Activated CD4-positive, alpha-beta memory T cell treated with anti-CD3 and anti-CD28 coated beads, Interleukin-2, amount 10 ng/mL, durations not matched to agents 7 days and 5 days (primary cell): ENCODE results near the gene KHSRP. TPM values are rescaled to one million over a fixed set of nuclear protein-coding genes. Genes with fewer than 3 reads are reported as not detected.
"Not testable (repeated sequence)": the region's sequence is repeated elsewhere in the genome, so short reads cannot be mapped to it uniquely, and the experiment has no call there.

Experiments
- CTCF ChIA-PET: fragments of 350-600 bp; sonication (Branson Sonifier 250); formaldehyde crosslinking; loops from one replicate; lab custom pipeline; 2021; ENCODE audit warnings: antibody characterized with exemption, inconsistent platforms; lab: Charles Lee
- POLR2A ChIA-PET: fragments of 350-600 bp; sonication (Branson Sonifier 250); formaldehyde crosslinking; loops from one replicate; lab custom pipeline; 2021; ENCODE audit warnings: antibody characterized with exemption; lab: Charles Lee
- DNase-seq: peaks from one replicate; pipeline ENCODE4 v3.0.0-alpha.2; 2020
- H3K27ac Mint-ChIP-seq: one replicate; pipeline ENCODE4 v1.8.0; 2021; ENCODE audit warnings: mild to moderate bottlenecking, mixed read lengths
- H3K27me3 Mint-ChIP-seq: one replicate; pipeline ENCODE4 v1.8.0; 2021; ENCODE audit warnings: mixed read lengths
- H3K36me3 Mint-ChIP-seq: one replicate; pipeline ENCODE4 v1.8.0; 2021; ENCODE audit warnings: low read depth, mixed read lengths
- H3K4me1 Mint-ChIP-seq: one replicate; pipeline ENCODE4 v1.8.0; 2021; ENCODE audit warnings: mixed read lengths
- H3K4me3 Mint-ChIP-seq: one replicate; pipeline ENCODE4 v1.8.0; 2021; ENCODE audit warnings: mild to moderate bottlenecking, mixed read lengths
- H3K9me3 Mint-ChIP-seq: one replicate; pipeline ENCODE4 v1.8.0; 2021; ENCODE audit warnings: mixed read lengths
- total RNA-seq, 2 experiments: library from RNA; stranded (reverse); gene quantifications; one replicate each; pipeline ENCODE4 v1.2.3, GENCODE V29; 2021

Gene KHSRP
- total RNA-seq, 2 experiments from 2014 or later: 246 to 250 TPM

GRCh38 chr19:6412447-6413091, 12.0 kb downstream of the KHSRP start:
- ChIA-PET CTCF (interaction anchor here (0.6 kb wide), 1 partner anchor 306 kb away, joined by 4 read pairs; no protein-coding TSS in a partner anchor), POLR2A (no interaction called here)
- Mint-ChIP-seq H3K4me3 (no peak overlapping the region), H3K9me3 (no peaks in the 10 kb centered on the region), H3K27me3 (no peaks in the 10 kb centered on the region), H3K36me3 (peaks cover 25% of the 10 kb centered on the region), H3K27ac (no peak overlapping the region), H3K4me1 (no peaks in the 10 kb centered on the region)
- peak; percentile 43 for DNase-seq

DNA sequence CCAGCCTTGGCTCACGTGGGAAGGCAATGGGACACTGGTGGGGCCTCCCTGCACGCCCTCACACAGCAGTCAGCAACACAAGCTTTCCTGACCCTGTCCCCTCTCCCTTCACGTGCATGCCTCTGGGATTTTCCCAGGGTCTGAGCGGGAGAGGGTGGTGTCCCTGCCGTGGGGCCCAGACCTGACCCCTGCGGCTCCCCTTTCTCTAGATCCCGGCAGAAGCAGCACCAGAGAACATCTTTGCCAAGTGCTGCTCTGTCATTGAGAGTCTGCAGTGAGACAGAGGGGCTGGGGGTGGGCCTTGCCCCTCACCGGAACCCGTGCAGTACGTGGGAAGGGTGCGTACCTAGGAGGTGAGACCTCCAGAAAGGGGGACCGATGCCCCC, 12.6 kb downstream of the KHSRP start:
- H3K36me3 Mint-ChIP-seq: peaks cover 20% of the 10 kb centered on the region
- H3K4me3 Mint-ChIP-seq: no peak overlapping the region
- no peaks in the 10 kb centered on the region for H3K27me3 Mint-ChIP-seq
- CTCF ChIA-PET: interaction anchor here (0.6 kb wide), 2 partner anchors 306 to 385 kb away, joined by 3 to 4 read pairs; no protein-coding TSS in a partner anchor
- H3K27ac Mint-ChIP-seq: no peak overlapping the region
- DNase-seq: no peak
- POLR2A ChIA-PET: interaction anchor here (1.2 kb wide), 1 partner anchor 13 kb away, joined by 3 read pairs; the partner anchor contains the start of gene KHSRP
- no peaks in the 10 kb centered on the region for H3K4me1 Mint-ChIP-seq
- H3K9me3 Mint-ChIP-seq: no peaks in the 10 kb centered on the region

- H3K9me3 Mint-ChIP-seq: no peaks in the 10 kb centered on the region
- H3K4me3 Mint-ChIP-seq: no peak overlapping the region
- H3K27me3 Mint-ChIP-seq: no peaks in the 10 kb centered on the region
- peaks cover 8% of the 10 kb centered on the region for H3K36me3 Mint-ChIP-seq
- no peak overlapping the region for H3K27ac Mint-ChIP-seq
- ChIA-PET CTCF (no interaction called here), POLR2A (no interaction called here)
- no peaks in the 10 kb centered on the region for H3K4me1 Mint-ChIP-seq
- DNase-seq: no peak
These were observed 15.3 kb downstream of the KHSRP start for GRCh38 chr19:6409346-6409745.

GRCh38 chr19:6406401-6406800, 18.2 kb downstream of the KHSRP start:
- H3K27ac Mint-ChIP-seq: no peak overlapping the region
- H3K4me1 Mint-ChIP-seq: no peaks in the 10 kb centered on the region
- H3K9me3 Mint-ChIP-seq: no peaks in the 10 kb centered on the region
- H3K27me3 Mint-ChIP-seq: no peaks in the 10 kb centered on the region
- DNase-seq: no peak
- H3K4me3 Mint-ChIP-seq: no peak overlapping the region
- ChIA-PET POLR2A (no interaction called here), CTCF (no interaction called here)
- no peaks in the 10 kb centered on the region for H3K36me3 Mint-ChIP-seq

DNA sequence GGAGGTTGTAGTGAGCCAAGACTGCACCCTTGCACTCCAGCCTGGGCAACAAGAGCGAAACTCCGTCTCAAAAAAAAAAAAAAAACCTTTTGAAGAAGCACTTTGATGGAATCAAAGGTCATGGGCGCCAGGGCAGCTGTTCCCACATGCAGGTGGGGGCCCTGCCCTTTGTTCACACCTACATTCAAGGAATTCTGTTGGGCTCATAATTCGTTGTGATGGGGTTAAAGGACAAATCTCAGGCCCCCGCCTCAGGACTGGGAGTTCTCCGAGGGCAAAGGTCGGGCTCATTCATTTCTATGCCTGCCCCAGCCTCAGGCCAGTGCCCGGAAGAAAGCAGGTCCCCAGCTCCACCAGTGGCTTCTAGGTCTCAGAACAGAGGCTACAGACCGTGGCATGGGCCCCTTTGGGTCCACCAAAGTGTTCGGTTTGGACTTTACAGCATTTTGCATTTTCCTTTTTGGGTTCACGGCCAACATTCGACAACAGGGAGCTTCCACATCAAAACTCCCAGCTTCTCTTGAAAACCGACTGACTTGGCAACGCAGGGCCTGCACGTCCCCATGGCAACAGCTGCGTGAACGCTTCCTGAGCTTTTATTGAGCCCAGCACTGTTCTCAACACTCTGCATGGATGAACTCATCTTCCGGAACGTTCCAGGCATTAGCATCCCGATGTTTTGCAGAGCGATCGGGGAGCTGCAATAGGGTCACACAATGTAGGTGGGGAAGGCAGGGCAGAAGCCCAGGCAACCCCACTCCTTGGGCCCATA, 21.6 kb downstream of the KHSRP start:
- no peaks in the 10 kb centered on the region for H3K36me3 Mint-ChIP-seq
- POLR2A ChIA-PET: interaction anchor here (1.3 kb wide), 1 partner anchor 9 kb away, joined by 4 read pairs; no protein-coding TSS in a partner anchor
- DNase-seq: no peak
- no peak overlapping the region for H3K27ac Mint-ChIP-seq
- H3K9me3 Mint-ChIP-seq: no peaks in the 10 kb centered on the region
- no peak overlapping the region for H3K4me3 Mint-ChIP-seq
- CTCF ChIA-PET: interaction anchor here (0.6 to 0.8 kb wide), 2 partner anchors 8 to 100 kb away, joined by 3 to 5 read pairs; no protein-coding TSS in a partner anchor
- H3K27me3 Mint-ChIP-seq: no peaks in the 10 kb centered on the region
- no peaks in the 10 kb centered on the region for H3K4me1 Mint-ChIP-seq

DNA sequence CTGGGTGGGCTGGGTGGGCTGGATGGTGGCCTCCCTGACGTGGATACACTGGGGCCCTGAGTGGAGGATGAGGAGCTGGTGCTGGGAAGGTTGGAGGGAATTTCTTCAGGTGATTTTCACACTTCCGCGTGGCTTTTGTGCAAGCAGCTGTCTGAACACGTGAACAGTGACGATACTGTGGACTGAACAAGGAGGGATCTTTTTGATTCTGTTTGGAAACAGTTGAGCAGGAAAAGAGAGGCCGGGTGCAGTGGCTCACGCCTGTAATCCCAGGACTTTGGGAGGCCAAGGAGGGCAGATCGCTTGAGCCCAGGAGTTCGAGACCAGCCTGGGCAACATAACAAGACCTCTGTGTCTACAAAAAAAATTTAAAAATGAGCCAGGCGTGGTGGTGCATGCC, 22.6 kb downstream of the KHSRP start:
- H3K27ac Mint-ChIP-seq: no peak overlapping the region
- H3K27me3 Mint-ChIP-seq: no peaks in the 10 kb centered on the region
- ChIA-PET CTCF (no interaction called here), POLR2A (no interaction called here)
- H3K9me3 Mint-ChIP-seq: no peaks in the 10 kb centered on the region
- DNase-seq: no peak
- H3K36me3 Mint-ChIP-seq: no peaks in the 10 kb centered on the region
- H3K4me1 Mint-ChIP-seq: no peaks in the 10 kb centered on the region
- no peak overlapping the region for H3K4me3 Mint-ChIP-seq

GRCh38 chr19:6400062-6400944, 24.3 kb downstream of the KHSRP start:
- H3K4me3 Mint-ChIP-seq, CTCF ChIA-PET, POLR2A ChIA-PET, H3K27ac Mint-ChIP-seq, DNase-seq, H3K4me1 Mint-ChIP-seq, H3K27me3 Mint-ChIP-seq, H3K36me3 Mint-ChIP-seq, H3K9me3 Mint-ChIP-seq: not testable (repeated sequence)

GRCh38 chr19:6396305-6396704, 28.3 kb downstream of the KHSRP start:
- no peak overlapping the region for H3K27ac Mint-ChIP-seq
- no peaks in the 10 kb centered on the region for H3K27me3 Mint-ChIP-seq
- peaks cover 13% of the 10 kb centered on the region for H3K36me3 Mint-ChIP-seq
- no peak for DNase-seq
- H3K4me1 Mint-ChIP-seq: peaks cover 20% of the 10 kb centered on the region
- ChIA-PET CTCF (no interaction called here), POLR2A (no interaction called here)
- no peak overlapping the region for H3K4me3 Mint-ChIP-seq
- no peaks in the 10 kb centered on the region for H3K9me3 Mint-ChIP-seq

DNA sequence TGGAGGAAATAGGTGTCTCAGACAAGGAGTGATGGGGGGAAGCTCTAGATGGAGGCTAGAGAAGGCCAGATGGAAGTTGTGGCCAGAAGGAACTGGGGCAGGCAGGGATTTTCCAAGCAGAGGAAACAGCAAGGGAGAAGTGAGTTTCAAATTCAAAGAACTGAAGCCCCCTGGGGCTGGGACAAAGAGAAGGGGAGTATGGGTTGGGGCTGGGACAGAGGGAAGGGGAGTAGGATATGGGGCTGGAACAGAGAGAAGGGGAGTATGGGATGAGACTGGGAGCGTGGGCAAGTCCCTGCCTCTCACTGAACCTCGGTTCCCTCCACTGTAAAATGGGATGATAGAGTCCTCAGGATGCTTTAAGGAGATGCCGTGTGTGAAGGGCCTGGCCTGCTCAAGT, 29.8 kb downstream of the KHSRP start:
- no peak for DNase-seq
- peak overlapping the region; percentile 33 for H3K4me3 Mint-ChIP-seq
- CTCF ChIA-PET: interaction anchor here (0.7 kb wide), 1 partner anchor 8 kb away, joined by 5 read pairs; no protein-coding TSS in a partner anchor
- H3K27me3 Mint-ChIP-seq: no peaks in the 10 kb centered on the region
- H3K36me3 Mint-ChIP-seq: peaks cover 18% of the 10 kb centered on the region
- H3K4me1 Mint-ChIP-seq: peaks cover 24% of the 10 kb centered on the region
- POLR2A ChIA-PET: interaction anchor here (1.1 to 2.2 kb wide), 3 partner anchors 8 to 33 kb away, joined by 4 to 11 read pairs (median 4); partner anchors contain the start of gene KHSRP
- H3K27ac Mint-ChIP-seq: peak overlapping the region; percentile 9
- H3K9me3 Mint-ChIP-seq: no peaks in the 10 kb centered on the region

DNA sequence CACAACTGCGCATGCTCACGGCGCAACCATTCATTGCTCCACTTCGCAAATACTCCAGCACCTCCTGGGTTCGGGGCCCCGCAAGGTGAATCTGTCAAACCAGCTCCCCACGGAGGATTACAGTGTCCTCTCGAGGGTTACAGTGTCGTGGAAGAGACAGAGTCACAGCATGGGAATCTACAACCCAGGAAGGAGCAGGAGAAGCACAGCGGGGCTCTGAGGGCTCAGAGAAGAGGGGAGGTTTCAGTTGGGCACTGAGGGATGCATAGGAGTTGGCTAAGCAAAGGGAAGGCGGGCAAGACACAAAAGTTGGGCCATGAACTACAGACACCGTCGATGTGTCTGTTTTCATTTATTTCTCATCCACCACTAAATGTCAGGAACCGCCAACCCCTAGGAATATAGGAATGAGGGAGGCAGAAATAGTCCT, 30.6 kb downstream of the KHSRP start:
- Mint-ChIP-seq H3K9me3 (no peaks in the 10 kb centered on the region), H3K36me3 (peaks cover 21% of the 10 kb centered on the region)
- peak; percentile 76 for DNase-seq

GRCh38 chr19:6393074-6393982, 31.3 kb downstream of the KHSRP start, which contains the start of gene GTF2F1:
Gene GTF2F1 (minus strand): TSS chr19:6393164. CDS start chr19:6392995, 169 bp downstream.
- POLR2A ChIA-PET: interaction anchor here (0.7 to 2.2 kb wide), 10 partner anchors 10 to 343 kb away, joined by 3 to 15 read pairs (median 4); partner anchors contain the start of genes ALKBH7, CLPP, DENND1C and KHSRP
- peak; percentile 91 for DNase-seq
- H3K27ac Mint-ChIP-seq: peak within 1 kb of the TSS; percentile 93
- no peaks in the 10 kb centered on the region for H3K27me3 Mint-ChIP-seq
- H3K36me3 Mint-ChIP-seq: peaks cover 24% of the 10 kb centered on the region
- CTCF ChIA-PET: interaction anchor here (0.5 to 0.8 kb wide), 2 partner anchors 371 to 1912 kb away, joined by 3 to 4 read pairs; no protein-coding TSS in a partner anchor
- H3K4me1 Mint-ChIP-seq: peaks cover 26% of the 10 kb centered on the region
- peak within 1 kb of the TSS; percentile 94 for H3K4me3 Mint-ChIP-seq
- no peaks in the 10 kb centered on the region for H3K9me3 Mint-ChIP-seq

More for the DNA sequence above, 30.6 kb downstream of the KHSRP start:
- ChIA-PET CTCF (interaction anchor here (0.5 to 0.8 kb wide), 2 partner anchors 372 to 1913 kb away, joined by 3 to 4 read pairs; no protein-coding TSS in a partner anchor), POLR2A (interaction anchor here (0.7 to 2.2 kb wide), 10 partner anchors 9 to 342 kb away, joined by 3 to 15 read pairs (median 4); partner anchors contain the start of genes ALKBH7, CLPP, DENND1C and KHSRP)
- Mint-ChIP-seq H3K4me1 (peaks cover 24% of the 10 kb centered on the region), H3K4me3 (peak overlapping the region; percentile 94), H3K27me3 (no peaks in the 10 kb centered on the region), H3K27ac (peak overlapping the region; percentile 93)
